HepG2 (cell line): ENCODE results near the gene LYRM1. TPM values are rescaled to one million over a fixed set of nuclear protein-coding genes. Genes with fewer than 3 reads are reported as not detected.

Experiments
- CBX2 ChIP-seq, 2 experiments: fragments of 200-600 bp in 1 of 2; sonication (generic); formaldehyde crosslinking in 1 of 2; IDR thresholded peaks; 2 replicates each; pipeline versions ENCODE4 v1.7.0 to v1.8.1; 2018 to 2022; ENCODE audit warnings: low read depth in 2 of 2, low read length in 1 of 2, mild to moderate bottlenecking in 1 of 2, missing genetic modification reagents in 1 of 2
- CCDC6 ChIP-seq: sonication (generic); formaldehyde crosslinking; IDR thresholded peaks from 2 replicates; pipeline ENCODE4 v1.8.1; 2022; ENCODE audit warnings: mild to moderate bottlenecking, missing genetic modification reagents, moderate library complexity
- CEBPG ChIP-seq: IDR thresholded peaks from 2 replicates; pipeline ENCODE4 v1.6.1; 2016
- EEA1 ChIP-seq: sonication (generic); formaldehyde crosslinking; IDR thresholded peaks from 2 replicates; pipeline ENCODE4 v1.5.1; 2020; ENCODE audit warnings: mild to moderate bottlenecking, missing genetic modification reagents, borderline replicate concordance
- FOXP1 ChIP-seq, 2 experiments: fragments of 450-650 bp in 1 of 2; IDR thresholded peaks; 2 replicates each; pipeline ENCODE4 v1.6.1; 2017 to 2018; ENCODE audit warnings: antibody characterized with exemption in 1 of 2
- MAF1 ChIP-seq: sonication (generic); formaldehyde crosslinking; IDR thresholded peaks from 2 replicates; pipeline ENCODE4 v1.5.0; 2020; ENCODE audit warnings: missing genetic modification reagents, borderline replicate concordance
- MTF1 ChIP-seq: sonication (generic); formaldehyde crosslinking; IDR thresholded peaks from 2 replicates; pipeline ENCODE4 v1.5.0; 2020; ENCODE audit warnings: missing genetic modification reagents
- NCOR1 ChIP-seq: fragments of 200-600 bp; sonication (generic); IDR thresholded peaks from 2 replicates; pipeline ENCODE4 v1.7.0; 2017; ENCODE audit warnings: antibody characterized with exemption, low read length, borderline replicate concordance
- NFE2 ChIP-seq: sonication (generic); formaldehyde crosslinking; IDR thresholded peaks from 2 replicates; pipeline ENCODE4 v1.4.0; 2020; ENCODE audit warnings: missing genetic modification reagents
- YEATS4 ChIP-seq: sonication (generic); formaldehyde crosslinking; IDR thresholded peaks from 2 replicates; pipeline ENCODE4 v1.4.0; 2020; ENCODE audit warnings: missing genetic modification reagents, borderline replicate concordance
- ZBTB21 ChIP-seq: sonication (generic); formaldehyde crosslinking; IDR thresholded peaks from 2 replicates; pipeline ENCODE4 v1.4.0; 2020; ENCODE audit warnings: missing genetic modification reagents
- ZFAT ChIP-seq: sonication (generic); formaldehyde crosslinking; conservative IDR thresholded peaks from 2 replicates; pipeline ENCODE4 v1.8.1; 2023; ENCODE audit warnings: missing genetic modification reagents, inconsistent platforms
- ZNF616 ChIP-seq: sonication (generic); formaldehyde crosslinking; IDR thresholded peaks from 2 replicates; pipeline ENCODE4 v1.5.0; 2020; ENCODE audit warnings: low read depth, mild to moderate bottlenecking, missing genetic modification reagents
- ZNF766 ChIP-seq: sonication (generic); formaldehyde crosslinking; IDR thresholded peaks from 2 replicates; pipeline ENCODE4 v1.5.0; 2020; ENCODE audit warnings: missing genetic modification reagents, borderline replicate concordance
- polyA plus RNA-seq, 8 experiments: library from polyadenylated mRNA; depleted of rRNA in 3 of 8; stranded (reverse) in 7 of 8; unstranded in 1 of 8; fragments of >200 nt; fragmentation: Illumina TruSeq in 4 of 8; extraction: Trizol in 4 of 8; gene quantifications; 2 replicates each; pipeline versions ENCODE4 v1.2.1 to v1.2.3, GENCODE V29; 2011 to 2016; ENCODE audit warnings: low read depth in 4 of 8, missing spikeins in 1 of 8, mixed read lengths in 1 of 8; ENCODE audit not compliant: insufficient read depth in 1 of 8
- total RNA-seq, 5 experiments: library from RNA; depleted of rRNA; stranded (reverse); fragments of >200 nt; fragmentation: Illumina TruSeq; extraction: Trizol; gene quantifications; 2 replicates each; pipeline ENCODE4 v1.2.3, GENCODE V29; 2016; ENCODE audit warnings: low read depth in 1 of 5
- TF ChIP-seq, protein P1 (sequence below): sonication (generic); formaldehyde crosslinking; IDR thresholded peaks from 2 replicates; pipeline ENCODE4 v1.5.1; 2020; ENCODE audit warnings: mild to moderate bottlenecking, missing genetic modification reagents, borderline replicate concordance
- TF ChIP-seq, protein P2 (sequence below): IDR thresholded peaks from 2 replicates; pipeline ENCODE4 v1.6.1; 2016; ENCODE audit warnings: mild to moderate bottlenecking, missing biosample characterization, missing genetic modification reagents
- TF ChIP-seq, protein P3 (sequence below): sonication (generic); formaldehyde crosslinking; IDR thresholded peaks from 2 replicates; pipeline ENCODE4 v1.4.0; 2020; ENCODE audit warnings: missing genetic modification reagents
- TF ChIP-seq, protein P4 (sequence below): sonication (generic); formaldehyde crosslinking; IDR thresholded peaks from 2 replicates; pipeline ENCODE4; 2020; ENCODE audit warnings: missing genetic modification reagents, mild to moderate bottlenecking, borderline replicate concordance

LYRM1 gene
- total and polyA plus RNA-seq, 2 of the 13 experiments (the other 11 are each of a cell fraction or from before 2014, with no cell fraction given) = 59.2 to 82.6 TPM

DNA sequence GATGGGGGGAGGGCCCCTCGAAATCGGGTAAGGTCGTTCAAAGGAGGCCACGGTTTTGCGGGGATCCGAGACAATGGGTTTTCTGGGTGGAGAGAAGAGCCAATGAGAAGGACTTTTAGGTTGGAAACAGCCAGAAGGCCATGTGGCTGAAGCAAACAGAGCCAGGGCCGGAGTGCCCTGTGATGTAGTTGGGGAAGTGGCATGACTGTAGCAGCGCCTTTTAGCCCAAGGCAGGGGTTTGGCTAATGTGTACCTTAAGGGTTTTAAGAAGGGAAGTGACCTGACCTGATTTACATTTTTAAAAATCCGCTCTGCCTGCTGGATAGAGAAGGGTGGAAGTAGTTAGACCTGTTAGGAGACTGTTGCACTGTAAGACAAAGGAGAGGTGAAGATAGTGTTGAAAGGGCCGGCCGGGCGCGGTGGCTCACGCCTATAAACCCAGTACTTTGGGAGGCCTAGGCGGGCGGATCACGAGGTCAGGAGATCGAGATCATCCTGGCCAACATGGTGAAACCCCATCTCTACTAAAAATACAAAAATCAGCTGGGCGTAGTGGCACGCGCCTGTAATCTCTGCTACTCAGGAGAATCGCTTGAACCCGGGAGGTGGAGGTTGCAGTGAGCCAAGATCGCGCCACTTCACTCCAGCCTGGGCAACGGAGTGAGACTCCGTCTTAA is 1.0 kb downstream of the LYRM1 start (continued):
- TF ChIP-seq, protein P1, sequence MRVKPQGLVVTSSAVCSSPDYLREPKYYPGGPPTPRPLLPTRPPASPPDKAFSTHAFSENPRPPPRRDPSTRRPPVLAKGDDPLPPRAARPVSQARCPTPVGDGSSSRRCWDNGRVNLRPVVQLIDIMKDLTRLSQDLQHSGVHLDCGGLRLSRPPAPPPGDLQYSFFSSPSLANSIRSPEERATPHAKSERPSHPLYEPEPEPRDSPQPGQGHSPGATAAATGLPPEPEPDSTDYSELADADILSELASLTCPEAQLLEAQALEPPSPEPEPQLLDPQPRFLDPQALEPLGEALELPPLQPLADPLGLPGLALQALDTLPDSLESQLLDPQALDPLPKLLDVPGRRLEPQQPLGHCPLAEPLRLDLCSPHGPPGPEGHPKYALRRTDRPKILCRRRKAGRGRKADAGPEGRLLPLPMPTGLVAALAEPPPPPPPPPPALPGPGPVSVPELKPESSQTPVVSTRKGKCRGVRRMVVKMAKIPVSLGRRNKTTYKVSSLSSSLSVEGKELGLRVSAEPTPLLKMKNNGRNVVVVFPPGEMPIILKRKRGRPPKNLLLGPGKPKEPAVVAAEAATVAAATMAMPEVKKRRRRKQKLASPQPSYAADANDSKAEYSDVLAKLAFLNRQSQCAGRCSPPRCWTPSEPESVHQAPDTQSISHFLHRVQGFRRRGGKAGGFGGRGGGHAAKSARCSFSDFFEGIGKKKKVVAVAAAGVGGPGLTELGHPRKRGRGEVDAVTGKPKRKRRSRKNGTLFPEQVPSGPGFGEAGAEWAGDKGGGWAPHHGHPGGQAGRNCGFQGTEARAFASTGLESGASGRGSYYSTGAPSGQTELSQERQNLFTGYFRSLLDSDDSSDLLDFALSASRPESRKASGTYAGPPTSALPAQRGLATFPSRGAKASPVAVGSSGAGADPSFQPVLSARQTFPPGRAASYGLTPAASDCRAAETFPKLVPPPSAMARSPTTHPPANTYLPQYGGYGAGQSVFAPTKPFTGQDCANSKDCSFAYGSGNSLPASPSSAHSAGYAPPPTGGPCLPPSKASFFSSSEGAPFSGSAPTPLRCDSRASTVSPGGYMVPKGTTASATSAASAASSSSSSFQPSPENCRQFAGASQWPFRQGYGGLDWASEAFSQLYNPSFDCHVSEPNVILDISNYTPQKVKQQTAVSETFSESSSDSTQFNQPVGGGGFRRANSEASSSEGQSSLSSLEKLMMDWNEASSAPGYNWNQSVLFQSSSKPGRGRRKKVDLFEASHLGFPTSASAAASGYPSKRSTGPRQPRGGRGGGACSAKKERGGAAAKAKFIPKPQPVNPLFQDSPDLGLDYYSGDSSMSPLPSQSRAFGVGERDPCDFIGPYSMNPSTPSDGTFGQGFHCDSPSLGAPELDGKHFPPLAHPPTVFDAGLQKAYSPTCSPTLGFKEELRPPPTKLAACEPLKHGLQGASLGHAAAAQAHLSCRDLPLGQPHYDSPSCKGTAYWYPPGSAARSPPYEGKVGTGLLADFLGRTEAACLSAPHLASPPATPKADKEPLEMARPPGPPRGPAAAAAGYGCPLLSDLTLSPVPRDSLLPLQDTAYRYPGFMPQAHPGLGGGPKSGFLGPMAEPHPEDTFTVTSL (CRISPR knock-in tag) = no peak
- TF ChIP-seq YEATS4 = no peak
- no peak for TF ChIP-seq CCDC6 (CRISPR knock-in tag)
- no peak for TF ChIP-seq MTF1 (CRISPR knock-in tag)
- no peak for TF ChIP-seq MAF1 (CRISPR knock-in tag)
- TF ChIP-seq CEBPG (CRISPR knock-in tag) = peak; percentile 26; the same call in 1 of the 2 replicates
- no peak for TF ChIP-seq ZNF766 (CRISPR knock-in tag)
- no peak for TF ChIP-seq EEA1 (CRISPR knock-in tag)
- TF ChIP-seq NFE2 (CRISPR knock-in tag) = 0 out of 2 replicates have a peak, but pooled peaks have one; percentile 4
- TF ChIP-seq ZFAT (CRISPR knock-in tag) = no peak
- no peak for TF ChIP-seq CBX2 (IDR thresholded peaks at IDR 0.05; ENCODE audit: low read depth, low read length)
- 0 out of 2 replicates have a peak, but pooled peaks have one; percentile 36 for TF ChIP-seq CBX2 (CRISPR knock-in tag; IDR thresholded peaks at IDR 0.05; ENCODE audit: low read depth)
- TF ChIP-seq ZNF616 = no peak
- TF ChIP-seq, protein P2, sequence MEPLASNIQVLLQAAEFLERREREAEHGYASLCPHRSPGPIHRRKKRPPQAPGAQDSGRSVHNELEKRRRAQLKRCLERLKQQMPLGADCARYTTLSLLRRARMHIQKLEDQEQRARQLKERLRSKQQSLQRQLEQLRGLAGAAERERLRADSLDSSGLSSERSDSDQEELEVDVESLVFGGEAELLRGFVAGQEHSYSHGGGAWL = no peak
- TF ChIP-seq, protein P3, sequence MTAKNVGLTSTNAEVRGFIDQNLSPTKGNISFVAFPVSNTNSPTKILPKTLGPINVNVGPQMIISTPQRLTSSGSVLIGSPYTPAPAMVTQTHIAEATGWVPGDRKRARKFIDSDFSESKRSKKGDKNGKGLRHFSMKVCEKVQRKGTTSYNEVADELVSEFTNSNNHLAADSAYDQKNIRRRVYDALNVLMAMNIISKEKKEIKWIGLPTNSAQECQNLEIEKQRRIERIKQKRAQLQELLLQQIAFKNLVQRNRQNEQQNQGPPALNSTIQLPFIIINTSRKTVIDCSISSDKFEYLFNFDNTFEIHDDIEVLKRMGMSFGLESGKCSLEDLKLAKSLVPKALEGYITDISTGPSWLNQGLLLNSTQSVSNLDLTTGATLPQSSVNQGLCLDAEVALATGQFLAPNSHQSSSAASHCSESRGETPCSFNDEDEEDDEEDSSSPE = peak; percentile 39
- TF ChIP-seq FOXP1 (IDR thresholded peaks at IDR 0.05) = no peak
- no peak for TF ChIP-seq FOXP1 (CRISPR knock-in tag; IDR thresholded peaks at IDR 0.05)
- TF ChIP-seq, protein P4, sequence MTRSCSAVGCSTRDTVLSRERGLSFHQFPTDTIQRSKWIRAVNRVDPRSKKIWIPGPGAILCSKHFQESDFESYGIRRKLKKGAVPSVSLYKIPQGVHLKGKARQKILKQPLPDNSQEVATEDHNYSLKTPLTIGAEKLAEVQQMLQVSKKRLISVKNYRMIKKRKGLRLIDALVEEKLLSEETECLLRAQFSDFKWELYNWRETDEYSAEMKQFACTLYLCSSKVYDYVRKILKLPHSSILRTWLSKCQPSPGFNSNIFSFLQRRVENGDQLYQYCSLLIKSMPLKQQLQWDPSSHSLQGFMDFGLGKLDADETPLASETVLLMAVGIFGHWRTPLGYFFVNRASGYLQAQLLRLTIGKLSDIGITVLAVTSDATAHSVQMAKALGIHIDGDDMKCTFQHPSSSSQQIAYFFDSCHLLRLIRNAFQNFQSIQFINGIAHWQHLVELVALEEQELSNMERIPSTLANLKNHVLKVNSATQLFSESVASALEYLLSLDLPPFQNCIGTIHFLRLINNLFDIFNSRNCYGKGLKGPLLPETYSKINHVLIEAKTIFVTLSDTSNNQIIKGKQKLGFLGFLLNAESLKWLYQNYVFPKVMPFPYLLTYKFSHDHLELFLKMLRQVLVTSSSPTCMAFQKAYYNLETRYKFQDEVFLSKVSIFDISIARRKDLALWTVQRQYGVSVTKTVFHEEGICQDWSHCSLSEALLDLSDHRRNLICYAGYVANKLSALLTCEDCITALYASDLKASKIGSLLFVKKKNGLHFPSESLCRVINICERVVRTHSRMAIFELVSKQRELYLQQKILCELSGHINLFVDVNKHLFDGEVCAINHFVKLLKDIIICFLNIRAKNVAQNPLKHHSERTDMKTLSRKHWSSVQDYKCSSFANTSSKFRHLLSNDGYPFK = no peak
- TF ChIP-seq NCOR1 = no peak
- TF ChIP-seq ZBTB21 = 0 out of 2 replicates have a peak, but pooled peaks have one; percentile 17
